Astrocyte (in vitro differentiated cells and primary cell): ENCODE measurements around the gene TRAM2.

Source experiments
- CTCF ChIP-seq: IDR thresholded peaks from 2 replicates; pipeline ENCODE4 v1.5.1; 2011; ENCODE audit warnings: low read depth, mild to moderate bottlenecking, inconsistent platforms, low read length, moderate library complexity; ENCODE audit not compliant: insufficient read depth
- EZH2 ChIP-seq: IDR thresholded peaks from 2 replicates; pipeline ENCODE4 v1.6.1; 2012; ENCODE audit warnings: mild to moderate bottlenecking, low read length, inconsistent platforms; ENCODE audit not compliant: insufficient read depth

DNA sequence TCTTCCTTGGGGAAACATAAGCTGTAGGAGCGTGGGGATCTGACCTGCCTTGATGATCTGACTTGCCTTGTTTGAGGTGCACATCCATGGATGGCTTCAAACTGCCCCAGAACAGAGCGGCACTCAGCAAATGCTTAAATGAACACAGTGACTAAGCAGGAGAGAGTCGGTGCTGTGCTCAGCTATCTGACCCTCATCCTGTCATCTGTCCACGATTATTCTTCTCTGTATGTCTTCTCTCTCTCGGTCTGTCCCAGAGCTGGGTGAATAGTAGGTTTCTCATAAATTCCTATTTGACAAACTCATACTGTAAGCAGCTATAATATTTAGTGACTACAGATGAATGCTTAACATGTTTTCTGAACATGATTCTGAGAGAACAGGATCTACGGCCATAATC lies 37.3 kb downstream of the TRAM2 start:
- TF ChIP-seq CTCF (no peak), EZH2 (no peak)
